Activated T-cell treated with anti-CD3 and anti-CD28 coated beads, Interleukin-2, amount 50 U/mL, for 48 hours (primary cell): Measurements from ENCODE around the gene EXOC4.

Experiments
- DNase-seq, 2 experiments: peaks; one replicate each; pipeline ENCODE4 v3.0.0-alpha.2; 2020

Gene EXOC4

GRCh38 chr7:133550145-133550544 is 297.3 kb downstream of the EXOC4 start:
- DNase-seq = no peak

GRCh38 chr7:133550811-133551210 is 297.9 kb downstream of the EXOC4 start:
- DNase-seq = no peak

DNA sequence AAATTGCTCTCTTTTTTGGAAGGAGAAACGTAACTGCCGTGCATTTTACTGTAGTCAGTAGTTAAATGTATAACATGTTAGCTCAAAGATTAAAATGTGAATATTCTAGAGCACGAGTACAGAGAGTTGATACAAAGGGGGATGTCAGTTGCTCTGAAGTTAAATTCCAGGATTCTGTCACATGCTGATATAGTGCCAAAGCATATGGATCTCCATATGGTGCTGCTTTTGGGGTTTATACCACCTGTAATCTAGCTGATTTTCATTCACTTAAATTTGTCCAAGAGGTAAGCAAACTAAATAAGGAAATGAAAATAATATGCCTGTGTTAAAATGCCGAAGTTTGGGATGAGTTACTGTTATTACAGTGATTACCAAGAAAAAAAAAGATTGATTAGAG is 298.6 kb downstream of the EXOC4 start:
- no peak for DNase-seq

DNA sequence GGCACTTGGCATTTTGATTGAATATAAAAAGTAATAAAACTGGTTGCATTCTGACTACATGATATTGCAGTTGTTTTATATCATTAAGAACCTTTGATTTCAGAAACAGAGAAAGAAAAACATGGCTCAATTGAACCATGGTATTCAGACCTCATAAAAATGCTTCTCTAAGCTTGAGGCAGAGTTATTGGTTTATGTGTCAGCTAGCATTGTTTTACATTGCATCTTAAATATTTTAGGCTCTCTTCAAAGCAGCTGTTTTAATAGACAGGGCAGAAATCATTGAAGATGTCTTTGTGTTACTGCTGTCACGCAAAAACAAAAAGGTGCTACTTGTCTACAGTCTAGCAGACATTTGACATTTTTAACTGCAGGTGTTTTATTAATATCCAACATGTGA is 299.2 kb downstream of the EXOC4 start:
- no peak for DNase-seq

GRCh38 chr7:133554330-133554729 is 301.5 kb downstream of the EXOC4 start:
- no peak for DNase-seq

GRCh38 chr7:133556048-133556447 is 303.2 kb downstream of the EXOC4 start:
- DNase-seq = no peak

DNA sequence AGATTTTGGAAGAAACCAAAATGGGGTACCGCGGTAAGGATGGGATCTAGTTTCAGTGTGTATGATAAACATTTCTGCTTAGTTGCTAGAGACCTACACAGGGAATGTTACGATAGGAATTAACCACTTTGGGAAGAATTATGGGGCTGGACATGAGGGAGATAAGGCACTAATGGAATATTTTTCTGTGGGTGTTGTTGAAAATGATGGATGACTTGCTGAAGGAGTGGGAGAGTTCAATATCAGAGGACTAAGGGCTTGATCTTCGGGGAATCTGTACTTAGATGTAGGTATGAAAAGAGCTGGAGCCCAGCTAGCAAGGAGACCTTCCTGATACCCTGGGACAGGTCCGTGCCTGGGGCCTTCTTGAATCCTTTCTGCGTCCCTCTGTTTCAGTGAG is 303.7 kb downstream of the EXOC4 start:
- no peak for DNase-seq

- DNase-seq = no peak
These were observed 308.0 kb downstream of the EXOC4 start for GRCh38 chr7:133560900-133561299.

GRCh38 chr7:133561396-133561795 is 308.5 kb downstream of the EXOC4 start:
- no peak for DNase-seq

GRCh38 chr7:133562621-133563020 is 309.7 kb downstream of the EXOC4 start:
- no peak for DNase-seq

DNA sequence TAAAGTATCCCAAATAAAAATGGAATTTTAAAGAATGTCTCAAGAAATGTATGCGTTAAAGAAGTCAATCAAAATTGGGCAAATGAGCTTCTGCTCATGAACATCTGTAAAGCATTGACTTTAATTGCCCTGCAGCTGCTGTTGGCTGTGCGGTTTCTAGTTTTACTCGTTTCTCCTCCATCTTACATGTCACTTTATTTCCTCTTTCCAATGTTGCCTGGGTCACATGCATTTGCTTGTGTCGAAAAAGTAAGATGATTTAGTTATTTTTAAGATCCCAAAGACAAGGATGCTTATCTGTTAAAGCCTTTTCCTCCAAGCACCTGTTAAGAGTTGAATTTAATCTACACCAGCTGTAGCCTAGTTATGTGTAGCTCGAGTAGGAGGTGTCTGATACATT is 310.4 kb downstream of the EXOC4 start:
- no peak for DNase-seq

DNA sequence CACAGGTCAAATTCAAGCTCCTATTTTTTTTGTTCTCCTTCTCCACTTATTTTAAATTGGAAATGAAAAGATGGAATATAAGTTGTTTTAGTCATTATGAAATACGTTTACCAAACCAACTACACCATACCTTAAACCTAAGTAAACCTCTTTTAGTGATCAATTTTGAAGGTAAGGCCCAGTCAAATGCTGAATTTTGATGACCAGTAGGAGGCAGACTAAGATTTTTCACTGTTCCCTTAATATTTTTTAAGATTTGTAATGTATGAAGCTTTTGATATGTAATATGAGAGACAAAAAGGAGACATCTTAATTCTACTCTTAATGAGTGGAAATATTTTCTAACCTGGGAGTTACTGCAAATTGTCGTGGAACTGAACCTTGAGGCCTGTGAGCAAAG is 311.6 kb downstream of the EXOC4 start:
- DNase-seq = no peak

- DNase-seq = no peak
These were observed 315.7 kb downstream of the EXOC4 start for GRCh38 chr7:133568544-133568943.

- DNase-seq = no peak
These were observed 317.4 kb downstream of the EXOC4 start for GRCh38 chr7:133570321-133570720.

GRCh38 chr7:133571076-133571475 is 318.2 kb downstream of the EXOC4 start:
- no peak for DNase-seq

DNA sequence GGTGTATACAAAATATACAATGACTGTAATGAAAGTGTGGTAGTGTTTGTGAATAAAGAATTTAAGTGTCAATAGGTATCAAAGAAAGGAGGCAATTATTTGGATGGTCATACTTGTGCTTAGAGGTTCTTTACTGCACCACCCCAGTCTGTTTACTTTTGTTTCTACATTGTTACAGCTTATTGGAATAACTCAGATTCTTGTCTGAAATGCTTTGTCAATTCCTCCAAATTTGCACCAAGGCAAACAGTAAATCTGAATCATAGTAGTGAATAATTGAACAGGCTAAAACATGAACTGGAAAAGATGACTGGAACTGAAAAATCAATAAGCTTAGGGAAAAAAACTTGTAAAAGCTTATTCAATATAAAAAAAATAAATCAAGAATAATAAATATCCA is 319.2 kb downstream of the EXOC4 start:
- no peak for DNase-seq

- no peak for DNase-seq
These were observed 320.0 kb downstream of the EXOC4 start for GRCh38 chr7:133572843-133573242.

DNA sequence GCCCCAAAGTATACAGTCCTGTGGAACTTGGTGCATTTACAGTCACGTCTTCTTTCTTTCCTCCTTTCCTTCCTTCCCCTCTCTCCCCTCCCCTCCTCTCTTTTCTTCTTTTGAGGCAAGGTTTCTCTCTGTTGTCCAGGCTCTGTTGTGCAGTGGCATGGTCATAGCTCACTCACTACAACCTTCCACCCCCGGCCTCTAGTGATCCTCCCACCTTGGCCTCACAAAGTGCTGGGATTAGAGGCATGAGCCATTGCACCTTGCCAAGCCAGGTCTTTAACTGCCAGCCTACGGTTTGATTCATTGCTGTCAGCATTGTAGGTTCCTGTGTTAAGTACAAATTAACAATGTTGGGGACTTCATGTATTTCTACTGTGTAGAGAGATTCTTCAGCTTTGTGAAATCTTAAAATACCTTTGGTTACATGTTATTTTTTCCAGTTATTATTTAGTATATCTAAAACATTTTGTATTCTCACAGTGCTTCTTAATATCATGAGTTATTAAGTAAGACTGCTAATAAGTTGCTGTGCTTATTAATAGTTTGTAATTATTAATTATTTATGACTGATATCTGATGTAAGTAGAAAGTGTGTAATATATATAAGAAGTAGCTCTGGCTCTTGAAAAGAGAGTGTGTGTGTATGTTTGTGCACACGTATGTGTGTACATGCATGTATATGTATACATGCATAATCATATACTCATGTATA is 320.8 kb downstream of the EXOC4 start:
- DNase-seq = no peak

DNA sequence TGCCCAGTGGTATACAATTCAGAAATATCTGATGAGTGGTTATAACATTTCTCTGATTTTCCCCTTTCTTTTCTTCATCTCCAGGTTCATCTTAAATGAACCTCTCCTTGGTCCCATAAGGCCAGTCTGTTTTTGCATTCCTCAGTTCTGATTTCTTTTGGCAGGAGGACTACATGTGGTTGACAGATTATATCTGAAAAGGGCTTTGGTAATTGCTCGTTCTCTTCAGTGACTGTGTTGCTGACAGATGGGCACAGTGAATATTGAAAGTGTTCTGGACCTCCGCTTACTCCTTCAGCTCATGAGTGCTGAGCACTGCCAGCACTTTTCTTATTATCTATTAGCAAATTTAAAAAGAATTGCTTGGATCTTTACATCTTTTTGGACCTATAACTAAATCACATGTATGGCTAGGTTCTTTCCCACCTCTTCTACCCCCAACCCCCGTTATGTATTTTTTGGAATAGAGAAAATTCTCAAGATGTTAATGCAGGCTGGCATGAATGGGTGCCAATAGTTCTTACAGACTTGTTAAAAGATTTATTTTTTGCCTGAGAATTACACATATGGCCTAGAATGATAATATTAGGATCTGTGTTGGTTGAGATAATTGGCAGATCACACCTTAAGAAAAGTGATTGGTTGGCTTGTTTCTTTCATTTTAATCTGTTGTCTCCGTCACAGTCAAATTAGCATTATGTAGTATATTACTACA is 323.0 kb downstream of the EXOC4 start:
- no peak for DNase-seq

GRCh38 chr7:133576612-133577168 is 323.8 kb downstream of the EXOC4 start:
- DNase-seq = no peak

DNA sequence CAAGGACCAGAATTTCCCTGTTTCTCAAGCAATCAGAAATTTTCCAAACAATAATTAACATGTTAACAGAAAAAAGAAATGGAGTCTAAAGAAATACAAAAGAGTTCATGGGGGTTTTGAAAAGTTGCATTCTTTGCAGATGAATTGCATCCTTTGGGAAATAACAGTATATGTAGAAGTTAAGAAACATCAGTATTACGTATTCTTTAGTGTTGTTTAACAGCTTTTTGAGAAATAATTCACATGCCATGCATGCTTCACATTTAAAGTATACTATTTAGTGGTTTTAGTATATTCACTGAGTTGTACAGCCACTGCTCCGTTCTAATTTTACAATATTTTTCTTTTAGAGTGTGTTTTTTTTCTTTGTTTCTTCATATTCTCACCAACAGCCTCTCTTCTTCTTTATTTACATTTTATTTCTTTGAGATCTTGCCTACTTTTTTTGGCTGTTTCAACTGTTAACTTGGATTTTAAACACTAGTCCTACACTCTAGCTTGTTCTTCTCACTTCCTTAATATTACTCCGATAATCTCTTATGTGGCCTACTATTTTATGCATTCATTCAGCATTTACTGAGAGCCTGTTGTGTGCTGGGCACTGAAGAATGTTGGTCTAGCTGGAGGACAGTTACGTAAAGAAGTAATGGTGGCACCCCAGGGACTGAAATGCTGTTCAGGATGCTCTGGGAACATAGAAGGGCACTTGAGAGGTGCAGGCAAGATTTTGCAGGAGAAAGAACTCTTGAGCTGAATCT is 330.1 kb downstream of the EXOC4 start:
- no peak for DNase-seq

DNA sequence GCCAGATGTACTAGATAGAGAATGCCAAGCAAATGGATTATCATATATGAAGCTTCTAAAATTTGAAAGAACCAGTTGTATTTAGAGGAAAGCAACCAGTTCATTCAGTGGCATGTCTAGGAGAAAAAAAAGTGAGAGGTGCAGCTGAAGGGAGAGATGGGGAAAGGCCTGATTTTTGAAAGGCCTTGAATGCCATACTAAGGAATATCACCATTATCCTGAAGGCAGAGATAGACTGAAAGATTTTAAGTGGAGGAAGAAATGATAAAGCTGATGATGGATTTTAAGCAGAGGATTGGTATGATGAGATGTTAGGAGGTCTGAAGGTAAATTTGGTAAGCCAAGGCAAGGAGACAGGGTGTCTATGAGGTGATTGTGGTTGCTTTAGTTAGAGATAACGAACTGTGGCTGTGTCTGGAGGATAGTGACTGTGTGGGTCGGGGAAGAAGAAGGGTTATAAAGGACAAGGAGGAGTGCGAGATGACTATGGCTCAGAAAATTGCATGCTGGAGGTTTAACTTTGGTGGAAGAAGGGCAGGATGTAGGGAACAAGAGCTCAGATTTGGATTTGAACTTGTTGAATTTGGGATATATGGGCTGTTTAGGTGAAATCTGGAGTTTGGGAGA is 330.8 kb downstream of the EXOC4 start:
- DNase-seq = no peak
